ENCODE data around the gene CLMP. TPM values are rescaled to one million over a fixed set of nuclear protein-coding genes. Genes with fewer than 3 reads are reported as not detected.

The CLMP gene
- total RNA-seq, 1 experiment from 2014 or later, result 3.2 TPM

GRCh38 chr11:123181767-123182500, 13.1 kb downstream of the CLMP start:
- Histone ChIP-seq H3K4me1 (ENCODE audit: control insufficient read depth in 1 of 2, insufficient read depth in 2 of 2, low read length in 2 of 2) (peaks cover 0 to 13% of the 10 kb centered on the region in 2 experiments; a peak in 2 of 4 replicates), H3K4me2 (ENCODE audit: low read length) (no peak overlapping the region), H3K27me3 (ENCODE audit: insufficient read depth, low read length) (no peaks in the 10 kb centered on the region), H3K79me2 (ENCODE audit: insufficient read depth, low read length) (no peaks in the 10 kb centered on the region), H3K36me3 (ENCODE audit: control insufficient read depth in 1 of 2, insufficient read depth in 2 of 2, low read length in 2 of 2) (no peaks in the 10 kb centered on the region), H3K9me3 (ENCODE audit: control insufficient read depth in 1 of 2, insufficient read depth in 1 of 2, low read depth in 1 of 2, low read length in 2 of 2) (no peaks in the 10 kb centered on the region), H3K9ac (ENCODE audit: low read length) (no peak overlapping the region), H4K20me1 (ENCODE audit: insufficient read depth) (no peaks in the 10 kb centered on the region), H3K4me3 (replicated peaks in 1 of 2; ENCODE audit: low read depth in 1 of 2, low read length in 2 of 2) (no peak overlapping the region), H2AFZ (ENCODE audit: low read depth, low read length, poor library complexity, severe bottlenecking) (no peak overlapping the region), H3K27ac (ENCODE audit: low read depth, low read length) (no peak overlapping the region), H3K9me2 (ENCODE audit: insufficient read depth) (no peaks in the 10 kb centered on the region)
- no TSS peak for BruUV-seq (replicated peaks)
- TF ChIP-seq YY1 (IDR thresholded peaks at IDR 0.05; ENCODE audit: extremely low read depth, insufficient replicate concordance, low read depth, low read length) (no peak), CBX3 (IDR thresholded peaks at IDR 0.05; ENCODE audit: low read depth) (no peak), ELF1 (IDR thresholded peaks at IDR 0.05; ENCODE audit: borderline replicate concordance, low read depth) (no peak), FOSL1 (IDR thresholded peaks at IDR 0.05; ENCODE audit: low read depth) (no peak), ZNF274 (IDR thresholded peaks at IDR 0.05; ENCODE audit: low read depth, low read length) (no peak), MAX (IDR thresholded peaks at IDR 0.05) (no peak), ZFX (IDR thresholded peaks at IDR 0.05) (no peak)
- no peak for DNase-seq (ENCODE audit: low read depth, low spot score)
- POLR2A ChIA-PET, result no interaction called here
- RAD21 ChIA-PET (ENCODE audit: low non-redundant PET in 1 of 2, low total read pairs in 2 of 2, uncharacterized antibody in 2 of 2, unreplicated experiment in 2 of 2), result no interaction called here
- no peak for ATAC-seq
- CTCF ChIA-PET, result no interaction called here
- intact Hi-C loops (cut with micrococcal nuclease), result no loop called here

- H3K27me3 ChIP-seq (ENCODE audit: insufficient read depth, low read length), result no peaks in the 10 kb centered on the region
- H3K27ac ChIP-seq (ENCODE audit: low read depth, low read length), result no peak overlapping the region
- ChIA-PET CTCF (no interaction called here), POLR2A (no interaction called here), RAD21 (ENCODE audit: low non-redundant PET in 1 of 2, low total read pairs in 2 of 2, uncharacterized antibody in 2 of 2, unreplicated experiment in 2 of 2) (no interaction called here)
- intact Hi-C loops (cut with micrococcal nuclease), result no loop called here
- H3K79me2 ChIP-seq (ENCODE audit: insufficient read depth, low read length), result no peaks in the 10 kb centered on the region
- no peaks in the 10 kb centered on the region for H3K36me3 ChIP-seq (ENCODE audit: control insufficient read depth in 1 of 2, insufficient read depth in 2 of 2, low read length in 2 of 2)
- H4K20me1 ChIP-seq (ENCODE audit: insufficient read depth), result no peaks in the 10 kb centered on the region
- H2AFZ ChIP-seq (ENCODE audit: low read depth, low read length, poor library complexity, severe bottlenecking), result no peak overlapping the region
- H3K9me2 ChIP-seq (ENCODE audit: insufficient read depth), result no peaks in the 10 kb centered on the region
- H3K9me3 ChIP-seq (ENCODE audit: control insufficient read depth in 1 of 2, insufficient read depth in 1 of 2, low read depth in 1 of 2, low read length in 2 of 2), result no peaks in the 10 kb centered on the region
- H3K4me1 ChIP-seq (ENCODE audit: control insufficient read depth in 1 of 2, insufficient read depth in 2 of 2, low read length in 2 of 2), result peaks cover 0 to 13% of the 10 kb centered on the region in 2 experiments; a peak in 2 of 4 replicates
- no peak overlapping the region for H3K4me2 ChIP-seq (ENCODE audit: low read length)
- ATAC-seq, result no peak
- no peak overlapping the region for H3K9ac ChIP-seq (ENCODE audit: low read length)
- BruUV-seq (replicated peaks), result no TSS peak
- no peak for DNase-seq (ENCODE audit: low read depth, low spot score)
- H3K4me3 ChIP-seq (replicated peaks in 1 of 2; ENCODE audit: low read depth in 1 of 2, low read length in 2 of 2), result no peak overlapping the region
- TF ChIP-seq SIN3A (IDR thresholded peaks at IDR 0.05; ENCODE audit: low read depth), result no peak
- TF ChIP-seq EGR1 (IDR thresholded peaks at IDR 0.05; ENCODE audit: low read depth), result no peak
- TF ChIP-seq ZNF274 (IDR thresholded peaks at IDR 0.05; ENCODE audit: low read depth, low read length), result no peak
- TF ChIP-seq SP1 (IDR thresholded peaks at IDR 0.05; ENCODE audit: low read depth), result no peak
- TF ChIP-seq CBX3 (IDR thresholded peaks at IDR 0.05; ENCODE audit: low read depth), result no peak
- TF ChIP-seq EZH2phosphoT487 (IDR thresholded peaks at IDR 0.05; ENCODE audit: borderline replicate concordance), result no peak
- no peak for TF ChIP-seq JUND (IDR thresholded peaks at IDR 0.05)
- TF ChIP-seq POLR2AphosphoS5 (IDR thresholded peaks at IDR 0.05; ENCODE audit: low read depth, low read length), result no peak
- no peak for TF ChIP-seq MAX (IDR thresholded peaks at IDR 0.05)
- TF ChIP-seq ELF1 (IDR thresholded peaks at IDR 0.05; ENCODE audit: borderline replicate concordance, low read depth), result no peak
- no peak for TF ChIP-seq TCF7L2 (IDR thresholded peaks at IDR 0.05; ENCODE audit: borderline replicate concordance, extremely low read depth, insufficient read depth, insufficient read length)
- no peak for TF ChIP-seq ZBTB33 (IDR thresholded peaks at IDR 0.05; ENCODE audit: extremely low read depth, insufficient replicate concordance, low read length)
- TF ChIP-seq ATF3 (IDR thresholded peaks at IDR 0.05), result no peak
- no peak for TF ChIP-seq YY1 (IDR thresholded peaks at IDR 0.05; ENCODE audit: extremely low read depth, insufficient replicate concordance, low read depth, low read length)
Observed at GRCh38 chr11:123181075-123181474, 14.0 kb downstream of the CLMP start.

Measured in HCT116 (cell line).